ENCODE results near the gene SLC12A7. TPM values are rescaled to one million over a fixed set of nuclear protein-coding genes. Genes with fewer than 3 reads are reported as not detected.
"Not testable (repeated sequence)": the region's sequence is repeated elsewhere in the genome, so short reads cannot be mapped to it uniquely, and the experiment has no call there.

SLC12A7 gene
- polyA plus RNA-seq, 4 donors, result 32.7 to 47.0 (median 33.7) TPM

DNA sequence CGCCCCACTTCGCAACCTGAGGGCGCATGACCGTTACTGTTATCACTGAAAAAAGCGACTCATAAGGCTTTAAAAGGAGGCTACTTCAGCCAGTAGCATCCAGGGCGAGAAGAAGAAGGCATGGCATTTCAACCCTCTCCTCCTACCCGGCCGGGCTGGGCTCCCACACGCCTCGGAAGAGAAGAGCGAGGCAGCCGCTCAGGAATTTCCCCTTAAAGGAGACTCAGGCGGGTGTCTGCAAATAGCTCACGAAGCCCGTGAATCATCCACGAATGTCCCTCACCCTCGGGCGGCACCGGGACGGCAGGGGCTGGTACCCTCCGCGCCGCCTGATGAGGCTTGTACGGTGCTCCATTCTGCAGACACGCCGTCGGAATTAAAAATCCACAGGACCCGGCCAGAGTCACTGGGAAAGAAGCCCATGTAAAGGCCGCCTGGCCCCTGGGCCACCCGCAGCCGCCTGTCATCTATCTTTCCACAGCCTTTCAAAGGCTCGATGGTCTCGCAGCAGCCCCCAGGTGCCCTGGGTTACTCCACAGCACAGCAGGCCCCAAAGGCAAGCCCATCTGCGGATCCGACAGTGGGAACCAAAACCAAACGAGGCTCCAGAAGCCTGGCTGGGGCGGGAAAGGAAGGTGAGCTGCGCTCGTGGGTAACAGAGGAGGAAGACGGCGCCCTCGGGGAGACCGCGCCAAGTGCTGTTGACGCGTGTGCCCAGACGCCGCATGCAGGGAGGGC, 11.8 kb downstream of the SLC12A7 start:
- no peak for DNase-seq (ENCODE audit: low read depth in 4 of 4, low spot score in 3 of 4)

DNA sequence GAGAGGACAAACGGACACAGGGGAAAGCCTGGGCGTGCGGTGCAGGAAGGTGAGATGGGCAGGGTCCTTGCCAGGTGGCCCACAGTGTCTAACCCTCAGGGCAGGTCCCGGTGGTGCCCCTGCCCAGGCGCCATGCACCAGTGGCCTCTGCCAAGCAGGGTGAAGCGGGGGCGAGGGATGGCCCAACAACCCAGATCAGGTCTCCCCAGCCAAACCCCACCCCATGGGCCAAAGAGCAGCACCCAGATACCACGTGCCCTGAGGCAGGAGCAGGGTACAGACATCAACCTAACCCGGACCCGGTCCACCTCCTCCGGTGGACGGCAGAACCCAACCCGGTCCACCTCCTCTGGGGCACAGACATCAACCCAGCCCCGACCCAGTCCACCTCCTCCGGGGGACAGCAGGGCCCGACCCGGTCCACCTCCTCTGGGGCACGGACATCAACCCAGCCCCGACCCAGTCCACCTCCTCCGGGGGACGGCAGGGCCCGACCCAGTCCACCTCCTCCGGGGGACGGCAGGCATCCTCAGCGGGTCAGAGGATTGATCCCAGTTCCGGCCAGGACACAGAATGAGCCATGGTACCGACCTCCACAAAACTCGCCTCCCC, 12.8 kb downstream of the SLC12A7 start:
- no peak for DNase-seq (ENCODE audit: low read depth in 4 of 4, low spot score in 3 of 4)

DNA sequence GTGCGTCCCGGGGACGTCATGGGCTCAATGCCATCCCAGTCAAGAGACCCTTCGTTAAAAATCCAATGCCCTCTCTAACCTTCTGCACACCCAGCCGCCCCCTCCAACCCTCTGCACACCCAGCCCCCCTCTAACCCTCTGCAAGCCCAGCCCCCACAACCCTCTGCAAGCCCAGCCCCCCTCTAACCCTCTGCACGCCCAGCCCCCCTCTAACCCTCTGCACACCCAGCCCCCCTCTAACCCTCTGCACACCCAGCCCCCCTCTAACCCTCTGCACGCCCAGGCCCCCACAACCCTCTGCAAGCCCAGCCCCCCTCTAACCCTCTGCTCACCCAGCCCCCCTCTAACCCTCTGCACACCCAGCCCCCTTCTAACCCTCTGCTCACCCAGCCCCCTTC, 13.9 kb downstream of the SLC12A7 start:
- DNase-seq (ENCODE audit: low read depth in 4 of 4, low spot score in 3 of 4), result not testable (repeated sequence)

DNA sequence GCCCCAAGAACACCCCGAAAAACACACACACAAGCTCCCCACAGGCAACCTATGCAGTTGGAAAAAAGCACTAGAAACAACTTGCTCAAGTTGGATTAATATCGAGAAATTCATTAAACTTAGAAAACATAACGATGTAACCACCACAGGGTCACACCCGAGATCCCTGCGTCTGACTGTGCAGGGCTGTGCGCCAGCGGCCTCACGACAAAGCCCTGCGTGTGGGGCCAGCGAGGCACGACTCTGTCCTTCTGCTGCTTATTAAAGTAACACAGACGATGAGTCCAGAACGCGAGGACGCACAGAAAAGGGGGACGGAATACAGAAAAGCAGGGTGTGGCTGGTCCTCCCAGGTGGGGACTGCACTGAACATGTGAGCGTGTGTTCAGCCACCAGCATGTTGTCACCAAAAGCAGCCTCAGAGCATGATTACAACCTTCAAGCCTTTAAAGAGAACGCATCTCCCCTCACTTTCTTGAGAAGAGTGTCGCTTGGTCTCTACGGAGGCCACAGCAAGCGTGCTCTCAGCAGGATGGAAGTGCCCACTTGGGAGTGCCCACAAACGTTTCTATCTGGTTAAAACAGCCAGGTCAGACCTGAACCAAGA, 14.4 kb downstream of the SLC12A7 start:
- DNase-seq (ENCODE audit: low read depth in 4 of 4, low spot score in 3 of 4), result no peak

DNA sequence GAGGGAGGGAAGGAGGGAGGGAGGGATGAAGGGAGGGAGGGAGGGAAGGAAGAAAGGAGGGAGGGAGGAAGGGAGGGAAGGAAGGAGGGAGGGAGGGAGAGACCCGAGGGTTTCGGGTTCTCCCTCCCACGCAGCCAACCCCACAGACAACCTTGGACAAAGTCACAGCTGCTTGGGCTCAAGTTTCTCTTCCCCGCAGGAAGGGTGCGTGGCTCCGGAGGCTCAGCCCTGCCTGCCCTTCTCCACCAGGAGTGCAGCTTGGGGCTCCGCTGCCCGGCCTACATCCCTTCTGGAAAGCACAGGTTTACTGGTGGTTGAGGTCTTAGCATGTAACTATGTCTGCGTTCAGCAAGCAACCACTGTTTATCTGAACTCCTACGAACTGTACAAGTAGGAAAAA, 15.0 kb downstream of the SLC12A7 start:
- DNase-seq (ENCODE audit: low read depth in 4 of 4, low spot score in 3 of 4), result no peak

DNA sequence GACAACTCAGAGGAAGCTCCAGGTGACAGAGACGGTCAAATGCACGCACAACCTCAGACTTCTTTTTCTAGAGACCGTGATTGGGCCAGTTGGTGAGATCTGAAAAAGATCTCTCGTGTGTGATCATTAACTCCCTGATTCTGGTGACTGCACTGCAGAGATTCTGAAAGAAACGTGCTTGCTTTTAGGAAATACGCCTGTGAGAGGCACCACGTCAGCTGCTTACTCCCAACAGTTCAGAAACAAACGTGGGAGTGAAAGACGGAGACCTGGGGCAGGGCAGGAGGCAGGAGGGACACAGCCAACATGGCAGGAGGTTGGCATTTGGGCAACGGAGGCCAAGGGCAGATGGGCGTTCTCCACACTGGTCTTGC, 15.9 kb downstream of the SLC12A7 start:
- no peak for DNase-seq (ENCODE audit: low read depth in 4 of 4, low spot score in 3 of 4)

DNA sequence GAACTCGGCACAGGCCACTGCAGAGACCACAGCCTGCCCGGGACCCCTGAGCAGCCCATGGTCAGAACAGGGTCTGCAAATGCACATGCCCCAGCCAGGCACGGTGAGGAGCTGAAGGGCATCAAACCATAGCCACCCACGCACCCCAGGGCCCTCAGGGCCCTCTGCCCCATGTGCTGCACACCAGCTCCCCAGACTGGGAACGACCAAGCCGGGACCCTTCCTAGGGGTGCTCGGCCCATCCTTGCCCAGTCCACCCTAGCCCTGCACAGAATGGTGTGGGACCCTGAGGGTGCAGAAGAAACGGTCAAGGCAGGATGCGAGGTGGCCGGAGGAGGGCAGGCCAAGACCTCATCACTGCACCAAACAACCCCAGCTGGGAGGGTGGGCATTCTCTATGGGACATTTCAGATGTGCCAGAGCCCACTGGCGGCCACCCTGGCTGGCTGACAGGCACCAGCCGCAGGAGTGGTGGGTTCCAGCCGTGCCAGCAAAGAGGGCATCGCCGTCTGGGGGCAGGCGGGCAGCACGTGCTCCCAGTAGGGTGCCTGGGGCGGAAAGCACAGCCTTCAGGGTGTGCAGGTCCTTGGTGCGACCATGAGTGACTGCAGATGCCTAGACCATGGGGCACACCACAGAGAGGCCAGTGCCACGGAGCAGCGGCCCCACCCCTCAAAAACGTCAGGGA, 16.4 kb downstream of the SLC12A7 start:
- DNase-seq (ENCODE audit: low read depth in 4 of 4, low spot score in 3 of 4), result no peak

DNA sequence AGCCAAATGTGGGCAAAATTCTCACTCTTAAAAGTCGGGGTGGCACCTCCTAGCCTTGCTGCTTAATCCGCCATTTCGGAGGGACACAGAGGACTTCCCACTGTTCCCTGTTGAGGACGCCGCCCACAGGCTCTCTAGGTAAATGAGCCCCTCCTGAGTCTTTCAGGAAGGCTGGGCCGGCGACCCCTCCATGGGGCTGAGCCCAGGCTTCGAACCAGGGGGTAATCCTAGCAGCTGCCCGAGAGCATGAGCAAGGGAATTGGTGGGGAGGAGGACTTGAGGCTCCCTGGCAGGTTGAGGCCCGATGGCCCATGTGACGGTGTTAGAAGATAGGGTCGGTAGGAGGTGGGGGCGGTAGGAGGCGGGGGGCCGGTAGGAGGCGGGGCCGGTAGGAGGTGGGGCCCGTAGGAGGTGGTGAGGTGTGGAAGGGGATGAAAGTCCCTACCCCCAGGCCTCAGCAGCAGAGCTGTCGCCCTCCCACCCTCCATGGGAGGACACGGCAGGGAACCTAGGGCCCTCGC, 17.1 kb downstream of the SLC12A7 start:
- no peak for DNase-seq (ENCODE audit: low read depth in 4 of 4, low spot score in 3 of 4)

DNA sequence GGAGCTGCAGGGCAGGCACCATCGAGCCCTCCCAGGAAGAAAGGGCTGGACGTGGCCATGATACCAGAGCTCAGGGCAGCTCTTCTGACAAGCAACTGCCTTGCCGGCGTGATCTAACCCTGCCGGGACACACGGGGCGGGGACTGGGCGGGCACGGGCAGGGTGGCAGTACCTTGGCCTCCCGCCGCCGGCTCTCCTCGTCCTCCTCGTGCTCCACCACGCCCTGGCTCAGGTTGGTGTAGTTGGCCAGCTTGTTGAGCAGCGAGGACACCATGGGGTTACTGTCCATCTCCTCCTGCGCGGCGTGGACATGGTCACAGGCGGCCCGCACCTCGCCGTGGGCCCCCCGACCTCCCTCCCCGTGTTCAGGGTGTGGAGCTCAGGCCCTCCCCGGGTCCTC, 18.5 kb downstream of the SLC12A7 start:
- no peak for DNase-seq (ENCODE audit: low read depth in 4 of 4, low spot score in 3 of 4)

DNA sequence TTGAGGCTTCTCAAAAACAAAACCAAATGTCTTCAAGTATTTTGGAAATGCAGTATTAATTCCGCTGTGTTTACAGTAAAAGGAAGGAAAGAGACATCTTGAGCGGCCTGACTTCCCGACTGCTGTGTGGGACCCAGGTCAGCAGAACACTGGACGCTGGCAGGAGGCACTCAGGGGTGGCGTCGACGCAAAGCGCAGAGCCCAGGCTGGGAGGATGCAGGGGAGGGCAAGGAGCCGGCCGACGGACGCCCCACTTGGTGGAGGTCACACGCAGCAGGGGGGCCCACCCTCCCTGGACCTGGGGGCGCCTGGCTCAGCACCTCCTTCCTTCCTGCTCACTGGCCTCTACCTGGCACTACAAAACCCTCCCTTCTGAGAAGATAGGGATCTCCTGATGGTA, 19.7 kb downstream of the SLC12A7 start:
- no peak for DNase-seq (ENCODE audit: low read depth in 4 of 4, low spot score in 3 of 4)

DNA sequence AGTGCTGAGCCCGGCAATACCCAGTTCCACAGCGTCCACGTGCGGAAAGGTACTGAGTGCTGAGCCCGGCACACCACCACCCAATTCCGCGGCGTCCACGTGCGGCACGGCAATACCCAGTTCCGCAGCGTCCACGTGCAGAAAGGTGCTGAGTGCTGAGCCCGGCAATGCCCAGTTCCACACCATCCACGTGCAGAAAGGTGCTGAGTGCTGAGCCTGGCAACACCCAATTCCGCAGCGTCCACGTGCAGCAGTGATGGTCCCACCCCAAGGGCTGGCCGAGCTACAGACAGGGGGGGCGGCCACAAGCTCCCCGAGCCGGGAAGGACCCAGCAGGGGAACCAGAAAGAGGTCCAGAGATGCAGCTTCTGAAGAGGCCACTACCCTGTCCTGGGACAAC, 20.2 kb downstream of the SLC12A7 start:
- no peak for DNase-seq (ENCODE audit: low read depth in 4 of 4, low spot score in 3 of 4)

DNA sequence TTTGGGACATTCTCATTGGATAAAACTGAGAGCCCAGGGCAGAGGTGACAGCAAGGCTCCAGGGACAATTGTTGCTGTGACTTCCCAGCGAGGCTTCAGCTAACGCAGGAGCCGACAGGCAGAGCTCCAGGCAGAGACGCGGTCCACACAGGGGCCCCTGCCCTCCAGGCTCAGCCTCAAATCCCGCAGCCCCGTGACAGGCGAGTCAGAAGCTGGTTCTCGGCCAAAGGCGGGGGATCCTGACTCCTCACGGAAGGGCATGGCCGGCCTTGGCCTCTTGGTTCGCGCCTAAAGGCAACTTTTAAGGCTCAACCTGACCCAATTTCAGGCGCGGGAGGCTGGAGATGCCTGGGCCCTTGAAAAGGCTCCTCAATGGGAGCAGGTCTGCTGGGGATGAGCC, 21.3 kb downstream of the SLC12A7 start:
- no peak for DNase-seq (ENCODE audit: low read depth in 4 of 4, low spot score in 3 of 4)

DNA sequence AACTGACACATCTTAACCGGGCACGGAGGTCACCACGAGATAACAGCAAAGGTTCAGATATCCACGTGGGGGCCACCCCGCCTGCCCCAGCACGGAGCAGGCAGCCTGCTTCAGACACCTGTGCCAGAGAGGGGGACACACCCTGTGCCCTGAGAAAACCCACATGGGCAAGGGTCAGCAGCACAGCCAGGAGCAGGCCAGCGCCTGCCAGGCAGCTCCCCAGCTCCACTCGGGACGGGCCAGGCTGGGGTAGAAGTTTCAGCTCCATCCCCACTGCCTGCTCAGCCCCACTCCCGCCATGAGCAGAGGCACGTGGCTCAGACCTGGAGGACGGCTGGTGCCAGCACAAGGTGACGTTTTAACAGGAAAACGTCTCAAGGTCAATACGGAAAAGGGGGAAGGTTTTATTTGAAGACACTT, 22.2 kb downstream of the SLC12A7 start:
- no peak for DNase-seq (ENCODE audit: low read depth in 4 of 4, low spot score in 3 of 4)

DNA sequence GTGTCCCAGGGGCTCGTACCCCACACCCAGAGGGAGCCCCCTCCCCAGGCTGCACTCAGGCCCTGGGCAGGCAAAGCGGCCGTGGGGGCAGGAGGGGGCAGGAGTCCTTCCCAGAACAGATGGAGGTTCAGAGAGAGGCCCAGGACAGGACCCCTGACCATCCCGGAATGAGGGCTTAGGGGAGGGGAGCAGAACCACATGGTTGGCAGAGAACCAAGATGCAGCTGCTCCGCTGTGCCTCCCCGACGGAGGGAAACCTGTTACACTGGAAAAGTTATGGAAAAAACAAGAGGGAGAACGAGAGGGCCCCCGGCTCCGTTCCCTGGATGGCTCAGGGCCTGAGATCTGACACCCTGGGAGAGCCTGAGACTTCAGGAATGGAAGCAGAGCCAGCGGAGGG, 22.7 kb downstream of the SLC12A7 start:
- no peak for DNase-seq (ENCODE audit: low read depth in 4 of 4, low spot score in 3 of 4)

DNA sequence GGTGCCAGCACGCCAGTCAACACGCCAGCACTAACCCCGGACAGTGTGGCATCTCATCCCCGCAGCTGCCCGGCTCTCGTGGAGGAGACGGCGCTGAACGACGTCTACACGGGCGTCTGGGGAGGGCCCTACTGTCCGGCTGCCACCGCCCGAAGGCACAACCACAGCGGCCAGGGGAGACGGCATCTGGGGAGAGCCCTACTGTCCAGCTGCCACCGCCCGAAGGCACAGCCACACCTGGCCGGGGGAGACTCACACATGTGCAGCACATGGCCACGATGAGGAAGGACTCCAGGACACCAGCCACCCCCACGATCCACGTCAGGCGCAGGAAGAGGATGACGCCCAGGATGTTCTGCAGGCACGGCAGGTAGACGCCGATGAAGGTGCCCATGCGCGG, 23.1 kb downstream of the SLC12A7 start:
- DNase-seq (ENCODE audit: low read depth in 4 of 4, low spot score in 3 of 4), result no peak

DNA sequence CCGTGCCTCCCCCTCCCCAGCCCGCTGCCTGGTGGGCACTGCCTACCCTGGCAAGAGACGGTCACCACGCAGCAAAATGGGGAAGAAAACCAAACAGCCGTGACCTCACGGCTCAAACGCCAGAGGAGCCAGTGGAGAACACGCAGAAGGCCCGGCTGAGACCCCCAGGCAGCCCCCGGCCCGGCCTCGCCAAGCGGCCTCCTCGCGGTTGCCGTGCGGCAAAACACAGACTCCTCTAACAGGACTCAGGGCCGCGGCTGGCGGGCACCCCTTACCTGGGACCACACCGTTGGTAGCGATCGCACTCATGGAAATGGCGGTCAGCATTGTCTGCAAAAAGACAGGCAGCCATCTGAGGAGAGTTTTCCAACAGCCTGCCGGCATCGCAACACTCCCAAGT, 23.8 kb downstream of the SLC12A7 start:
- no peak for DNase-seq (ENCODE audit: low read depth in 4 of 4, low spot score in 3 of 4)

DNA sequence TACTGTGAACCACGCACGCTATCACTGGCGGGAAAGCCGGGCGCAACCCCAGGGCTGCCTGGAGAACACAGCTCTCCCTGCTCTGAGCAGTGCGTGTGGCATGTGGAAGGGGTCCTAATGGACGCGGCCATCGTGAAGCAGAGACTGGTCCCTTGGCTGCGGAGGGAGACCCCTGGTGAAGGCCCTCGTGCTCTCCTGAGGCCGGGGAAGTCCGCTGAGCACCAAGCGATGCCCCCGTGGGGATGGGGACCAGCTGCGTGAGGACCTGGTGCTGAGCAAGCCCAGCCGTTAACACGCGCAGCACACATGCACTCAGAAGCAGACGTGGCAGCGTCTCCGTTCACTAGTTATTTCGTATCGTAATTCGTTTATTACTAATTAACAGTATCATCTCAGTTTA, 24.4 kb downstream of the SLC12A7 start:
- DNase-seq (ENCODE audit: low read depth in 4 of 4, low spot score in 3 of 4), result no peak

DNA sequence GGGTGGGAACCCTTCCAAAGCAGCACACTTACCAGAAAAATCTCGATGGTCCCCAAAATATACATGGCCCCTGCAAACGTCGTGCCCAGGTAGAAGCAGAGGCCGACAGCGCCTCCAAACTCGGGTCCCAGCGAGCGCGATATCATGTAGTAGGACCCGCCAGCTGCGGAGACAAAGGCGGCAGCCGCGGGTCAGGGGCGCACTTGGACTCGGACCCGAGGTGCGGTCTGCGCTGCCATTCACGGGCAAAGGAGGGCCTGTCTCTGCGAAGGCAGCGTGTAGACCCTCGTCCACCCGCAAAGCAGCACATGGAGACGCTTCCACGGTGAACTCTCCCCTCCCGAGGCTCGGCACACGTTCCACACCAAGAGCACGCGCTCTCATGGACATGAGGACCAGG, 25.0 kb downstream of the SLC12A7 start:
- no peak for DNase-seq (ENCODE audit: low read depth in 4 of 4, low spot score in 3 of 4)

DNA sequence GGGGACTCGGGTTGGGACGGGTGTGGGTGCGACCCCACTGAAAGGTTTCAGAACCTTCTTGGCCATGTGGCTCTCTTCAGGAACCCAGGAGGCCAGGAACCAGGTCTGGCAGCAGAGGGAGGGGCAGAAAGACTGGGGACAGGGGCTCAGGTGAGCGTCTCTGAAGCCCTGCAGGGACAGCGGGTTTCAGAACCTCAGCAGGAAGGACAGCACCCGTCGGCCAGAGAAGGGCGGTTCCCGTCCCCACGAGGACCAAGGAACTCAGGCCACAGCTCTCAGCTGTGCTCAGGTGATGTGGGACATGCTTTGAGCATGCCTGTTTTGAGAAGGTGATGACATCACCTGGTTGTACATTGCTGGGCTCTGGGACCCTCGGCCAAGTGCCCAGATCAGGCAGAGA, 25.7 kb downstream of the SLC12A7 start:
- DNase-seq (ENCODE audit: low read depth in 4 of 4, low spot score in 3 of 4), result no peak

DNA sequence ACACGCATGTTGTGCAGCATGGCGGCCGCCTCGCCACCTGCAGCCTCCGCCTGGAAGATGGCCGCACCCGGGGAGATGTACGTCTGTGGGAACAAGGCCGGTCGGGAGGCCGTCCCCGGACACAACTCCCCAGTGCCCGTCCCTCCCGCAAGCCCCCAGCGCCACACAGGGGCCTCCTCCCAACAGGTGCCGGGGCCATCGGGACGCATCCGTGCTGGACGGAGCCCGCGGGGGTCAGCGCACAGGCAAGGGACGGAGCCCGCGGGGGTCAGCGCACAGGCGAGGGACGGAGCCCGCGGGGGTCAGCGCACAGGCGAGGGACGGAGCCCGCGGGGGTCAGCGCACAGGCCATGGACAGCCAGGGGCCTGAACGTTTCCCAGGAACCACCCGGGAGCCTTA, 26.5 kb downstream of the SLC12A7 start:
- no peak for DNase-seq (ENCODE audit: low read depth in 4 of 4, low spot score in 3 of 4)

DNA sequence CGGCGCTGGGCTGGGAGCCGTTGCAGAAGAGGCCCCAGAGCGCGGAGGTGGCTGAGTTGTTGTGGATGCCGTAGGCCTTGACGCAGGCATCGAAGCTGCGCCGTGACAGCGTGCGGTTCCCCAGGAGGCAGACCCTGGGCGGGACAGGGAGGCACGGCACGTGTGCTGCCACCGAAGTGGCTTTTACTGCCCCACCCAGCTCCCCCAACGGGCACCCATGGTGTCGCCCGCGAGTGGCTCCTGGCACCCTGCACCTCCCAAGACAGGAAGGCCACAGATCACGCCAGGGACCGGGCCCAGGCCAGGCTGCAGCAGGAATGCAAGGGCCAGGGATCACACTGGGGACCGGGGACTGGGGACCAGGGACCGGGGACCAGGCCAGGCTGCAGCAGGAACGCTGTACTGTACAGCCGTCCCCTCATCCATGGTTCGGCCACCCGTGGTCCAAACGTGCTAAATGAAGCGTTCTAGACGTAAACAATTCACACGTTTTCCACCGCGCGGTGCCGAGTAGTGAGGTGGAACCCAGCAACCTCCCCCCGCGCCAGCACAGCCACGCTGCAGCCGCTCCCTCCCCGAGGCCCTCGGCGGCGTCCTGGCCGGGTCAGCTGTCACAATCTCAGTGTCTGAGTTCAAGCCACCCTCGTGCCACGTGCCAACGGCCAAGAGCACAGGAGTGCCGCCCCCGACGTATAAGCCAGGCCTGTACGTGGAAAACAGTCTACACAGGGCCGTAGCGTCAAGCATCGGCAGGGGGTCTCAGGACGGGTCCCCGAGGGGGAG, 27.8 kb downstream of the SLC12A7 start:
- DNase-seq (ENCODE audit: low read depth in 4 of 4, low spot score in 3 of 4), result no peak
